Measurements from ENCODE around the gene CLK3. TPM values are rescaled to one million over a fixed set of nuclear protein-coding genes. Genes with fewer than 3 reads are reported as not detected.

CLK3 gene
- total RNA-seq, 2 experiments from 2014 or later = 86.5 to 109 TPM

DNA sequence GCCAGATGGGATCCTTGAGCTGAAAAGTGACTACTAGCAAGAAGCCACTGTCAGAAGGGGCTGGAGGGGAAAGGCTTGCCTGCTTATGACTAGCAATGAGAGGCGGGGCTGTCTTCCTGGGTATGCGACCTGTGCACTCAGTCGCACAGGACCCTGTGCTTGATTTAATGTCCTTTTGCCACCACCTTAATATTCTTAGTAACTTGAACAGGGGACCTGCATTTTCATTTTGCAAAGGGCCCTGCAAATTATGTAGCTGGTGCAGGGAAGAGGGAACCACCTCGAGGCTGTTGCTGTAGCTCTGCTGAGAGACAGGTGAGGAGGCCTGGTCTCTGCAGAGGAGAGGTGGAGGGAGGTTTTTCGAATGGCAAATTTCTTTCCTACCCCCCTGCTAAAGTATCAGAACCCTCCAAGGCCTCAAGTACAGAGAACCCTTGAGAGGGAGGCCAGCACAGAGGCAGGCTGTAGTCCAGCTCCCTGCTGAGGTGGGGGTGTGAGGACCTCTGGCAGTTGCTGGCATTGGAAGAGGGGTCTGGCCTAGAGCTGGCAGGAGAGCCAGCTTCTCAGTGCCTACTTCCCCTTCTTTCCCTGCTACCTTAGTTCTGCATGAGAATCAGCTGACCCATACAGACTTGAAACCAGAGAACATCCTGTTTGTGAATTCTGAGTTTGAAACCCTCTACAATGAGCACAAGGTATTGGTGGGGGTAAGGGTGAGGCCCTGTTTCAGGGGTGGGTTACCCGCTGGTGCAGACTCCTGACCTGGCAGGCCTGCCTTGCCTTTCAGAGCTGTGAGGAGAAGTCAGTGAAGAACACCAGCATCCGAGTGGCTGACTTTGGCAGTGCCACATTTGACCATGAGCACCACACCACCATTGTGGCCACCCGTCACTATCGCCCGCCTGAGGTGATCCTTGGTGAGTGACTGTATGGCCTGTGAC is 11.4 kb downstream of the CLK3 start:
- H3K9me2 ChIP-seq (ENCODE audit: insufficient read depth, low read length) = no peaks in the 10 kb centered on the region
- H4K20me1 ChIP-seq (ENCODE audit: insufficient read depth, low read length) = no peaks in the 10 kb centered on the region; the same call in 1 of the 2 replicates
- H3K36me3 ChIP-seq (ENCODE audit: insufficient read depth, low read length) = peaks cover 96% of the 10 kb centered on the region
- ChIA-PET CTCF (ENCODE audit: unreplicated experiment) (interaction anchor here (0.7 to 0.8 kb wide), 2 partner anchors 9 to 160 kb away, joined by 3 read pairs; no protein-coding TSS in a partner anchor), POLR2A (interaction anchor here (0.6 to 1.7 kb wide), 4 partner anchors 9 to 279 kb away, joined by 3 to 6 read pairs (median 4); no protein-coding TSS in a partner anchor)
- H2AFZ ChIP-seq (ENCODE audit: low read length) = no peak overlapping the region
- intact Hi-C loops (cut with micrococcal nuclease; ENCODE audit: unreplicated experiment) = no loop called here
- peak overlapping the region; percentile 30 for H3K4me2 ChIP-seq (ENCODE audit: low read length)
- peaks cover 26% of the 10 kb centered on the region for H3K4me1 ChIP-seq (ENCODE audit: insufficient read depth, low read length, poor library complexity, severe bottlenecking)
- H3K4me3 ChIP-seq (ENCODE audit: low read depth, low read length, poor library complexity, severe bottlenecking) = no peak overlapping the region
- H3K27ac ChIP-seq (ENCODE audit: low read depth, low read length, poor library complexity, severe bottlenecking) = peak overlapping the region; percentile 66
- no peaks in the 10 kb centered on the region for H3K9me3 ChIP-seq (ENCODE audit: low read length)
- BruUV-seq (replicated peaks) = no TSS peak
- peak; percentile 65 for DNase-seq (ENCODE audit: low spot score)
- H3K79me2 ChIP-seq (ENCODE audit: insufficient read depth, low read depth, low read length) = peaks cover 8% of the 10 kb centered on the region; the same call in 1 of the 2 replicates
- TF ChIP-seq, protein P1, sequence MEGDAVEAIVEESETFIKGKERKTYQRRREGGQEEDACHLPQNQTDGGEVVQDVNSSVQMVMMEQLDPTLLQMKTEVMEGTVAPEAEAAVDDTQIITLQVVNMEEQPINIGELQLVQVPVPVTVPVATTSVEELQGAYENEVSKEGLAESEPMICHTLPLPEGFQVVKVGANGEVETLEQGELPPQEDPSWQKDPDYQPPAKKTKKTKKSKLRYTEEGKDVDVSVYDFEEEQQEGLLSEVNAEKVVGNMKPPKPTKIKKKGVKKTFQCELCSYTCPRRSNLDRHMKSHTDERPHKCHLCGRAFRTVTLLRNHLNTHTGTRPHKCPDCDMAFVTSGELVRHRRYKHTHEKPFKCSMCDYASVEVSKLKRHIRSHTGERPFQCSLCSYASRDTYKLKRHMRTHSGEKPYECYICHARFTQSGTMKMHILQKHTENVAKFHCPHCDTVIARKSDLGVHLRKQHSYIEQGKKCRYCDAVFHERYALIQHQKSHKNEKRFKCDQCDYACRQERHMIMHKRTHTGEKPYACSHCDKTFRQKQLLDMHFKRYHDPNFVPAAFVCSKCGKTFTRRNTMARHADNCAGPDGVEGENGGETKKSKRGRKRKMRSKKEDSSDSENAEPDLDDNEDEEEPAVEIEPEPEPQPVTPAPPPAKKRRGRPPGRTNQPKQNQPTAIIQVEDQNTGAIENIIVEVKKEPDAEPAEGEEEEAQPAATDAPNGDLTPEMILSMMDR (conservative IDR thresholded peaks at IDR 0.05; ENCODE audit: low read length) = no peak
- no peak for TF ChIP-seq EZH2phosphoT487 (IDR thresholded peaks at IDR 0.05; ENCODE audit: borderline replicate concordance, low read depth, low read length)

DNA sequence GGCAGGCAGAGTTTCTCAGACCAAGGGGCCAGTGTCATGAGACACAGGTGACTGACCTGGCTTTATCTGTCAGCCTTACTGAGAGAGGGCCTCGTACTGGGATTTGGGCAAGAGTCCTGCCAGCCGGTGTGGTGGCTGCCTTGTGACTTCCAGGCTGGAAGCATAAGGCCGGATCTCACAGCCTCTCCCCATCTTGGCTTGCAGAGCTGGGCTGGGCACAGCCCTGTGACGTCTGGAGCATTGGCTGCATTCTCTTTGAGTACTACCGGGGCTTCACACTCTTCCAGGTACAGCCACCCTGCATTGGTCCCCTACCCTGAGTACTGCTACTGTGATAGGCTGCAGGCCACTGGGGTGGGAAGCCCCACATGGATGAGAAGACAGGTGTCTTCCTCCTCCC is 12.1 kb downstream of the CLK3 start:
- Histone ChIP-seq H3K4me1 (ENCODE audit: insufficient read depth, low read length, poor library complexity, severe bottlenecking) (peaks cover 26% of the 10 kb centered on the region), H3K9me3 (ENCODE audit: low read length) (no peaks in the 10 kb centered on the region), H3K4me3 (ENCODE audit: low read depth, low read length, poor library complexity, severe bottlenecking) (no peak overlapping the region), H3K27ac (ENCODE audit: low read depth, low read length, poor library complexity, severe bottlenecking) (peak overlapping the region; percentile 66), H4K20me1 (ENCODE audit: insufficient read depth, low read length) (no peaks in the 10 kb centered on the region; the same call in 1 of the 2 replicates), H2AFZ (ENCODE audit: low read length) (no peak overlapping the region), H3K79me2 (ENCODE audit: insufficient read depth, low read depth, low read length) (0 out of 2 replicates have a peak, but pooled peaks cover under 1% of the 10 kb centered on the region), H3K4me2 (ENCODE audit: low read length) (peak overlapping the region; percentile 30; the same call in 1 of the 2 replicates), H3K36me3 (ENCODE audit: insufficient read depth, low read length) (peaks cover 96% of the 10 kb centered on the region), H3K9me2 (ENCODE audit: insufficient read depth, low read length) (no peaks in the 10 kb centered on the region)
- no TSS peak for BruUV-seq (replicated peaks)
- no peak for DNase-seq (ENCODE audit: low spot score)
- CTCF ChIA-PET (ENCODE audit: unreplicated experiment) = interaction anchor here (0.8 kb wide), 1 partner anchor 160 kb away, joined by 3 read pairs; no protein-coding TSS in a partner anchor
- POLR2A ChIA-PET = interaction anchor here (1.2 to 1.7 kb wide), 3 partner anchors 10 to 278 kb away, joined by 3 to 6 read pairs (median 3); no protein-coding TSS in a partner anchor
- no peak for TF ChIP-seq EZH2phosphoT487 (IDR thresholded peaks at IDR 0.05; ENCODE audit: borderline replicate concordance, low read depth, low read length)
- TF ChIP-seq, protein P1 (conservative IDR thresholded peaks at IDR 0.05; ENCODE audit: low read length) = no peak
- intact Hi-C loops (cut with micrococcal nuclease; ENCODE audit: unreplicated experiment) = no loop called here

All from OCI-LY7 (cell line).